Activated naive CD8-positive, alpha-beta T cell treated with anti-CD3 and anti-CD28 coated beads, Interleukin-2, amount 50 U/mL, for 24 hours (primary cell): ENCODE results near the gene PKN1.

ENCODE experiments used
- ATAC-seq: fragments of 150-1000 bp; cut with Tn5 transposase; one replicate; pipeline ENCODE4 v1.10.0; 2021
- DNase-seq: peaks from one replicate; pipeline ENCODE4 v3.0.0; 2021
- H3K27ac Mint-ChIP-seq: one replicate; pipeline ENCODE4 v1.8.0; 2021; ENCODE audit warnings: mild to moderate bottlenecking, mixed read lengths
- H3K27me3 Mint-ChIP-seq: one replicate; pipeline ENCODE4 v1.8.0; 2021; ENCODE audit warnings: mixed read lengths
- H3K36me3 Mint-ChIP-seq: one replicate; pipeline ENCODE4 v1.8.0; 2021; ENCODE audit warnings: low read depth, mixed read lengths
- H3K4me1 Mint-ChIP-seq: one replicate; pipeline ENCODE4 v1.8.0; 2021; ENCODE audit warnings: mixed read lengths
- H3K4me3 Mint-ChIP-seq: one replicate; pipeline ENCODE4 v1.8.0; 2021; ENCODE audit warnings: mild to moderate bottlenecking, moderate library complexity, mixed read lengths
- H3K9me3 Mint-ChIP-seq: one replicate; pipeline ENCODE4 v1.8.0; 2021; ENCODE audit warnings: mixed read lengths

PKN1 gene

DNA sequence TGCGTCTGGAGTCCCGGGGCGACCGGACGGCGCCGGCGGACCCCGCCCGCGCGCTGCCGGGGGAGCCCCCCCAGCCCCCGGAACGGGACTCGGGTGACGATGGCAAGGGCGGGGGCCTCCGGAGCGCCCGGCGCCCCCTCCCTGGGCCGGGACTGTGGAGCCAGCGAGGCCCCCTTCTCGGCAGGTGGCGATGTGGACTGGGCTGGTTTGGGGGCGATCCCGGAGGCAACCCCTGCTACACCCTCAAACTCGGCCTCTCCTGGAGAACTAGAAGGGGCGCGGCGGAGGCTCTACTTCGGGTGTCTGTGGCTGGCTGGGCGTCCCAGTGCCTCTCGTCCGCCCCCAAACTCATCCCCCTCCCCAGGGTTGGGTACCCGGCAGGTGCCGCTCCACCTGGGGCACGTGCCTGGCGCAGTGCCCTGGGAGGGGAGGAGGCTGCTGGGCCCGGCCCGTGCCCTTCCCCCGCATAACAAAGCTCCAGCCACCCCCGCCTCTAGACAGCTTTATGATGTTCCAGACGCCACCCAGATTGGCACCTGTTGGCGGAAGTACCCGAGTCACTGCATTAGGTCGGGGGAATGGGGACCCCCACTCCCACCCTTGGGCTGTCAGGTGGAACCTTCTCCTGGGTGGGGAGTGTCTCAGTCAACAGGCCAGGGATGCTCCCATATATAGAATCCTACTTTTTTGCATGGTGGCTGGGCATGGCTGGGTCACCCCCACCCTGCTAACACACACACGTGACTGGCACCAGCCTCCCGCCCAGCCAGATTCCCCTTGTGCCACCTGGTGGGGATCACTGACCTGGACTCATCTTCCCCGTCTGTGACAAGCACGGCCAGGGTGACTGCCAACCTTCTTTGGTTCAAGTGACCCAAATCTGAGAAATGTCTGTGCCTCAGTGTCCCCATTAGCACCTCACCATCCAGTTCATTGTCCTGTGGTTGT, 722 bp downstream of the PKN1 start:
- DNase-seq, result peak; percentile 47
- Mint-ChIP-seq H3K36me3 (no peaks in the 10 kb centered on the region), H3K4me1 (peaks cover 43% of the 10 kb centered on the region), H3K9me3 (no peaks in the 10 kb centered on the region), H3K4me3 (peak overlapping the region; percentile 80), H3K27ac (peak overlapping the region; percentile 81), H3K27me3 (peaks cover 4% of the 10 kb centered on the region)
- ATAC-seq, result peak; percentile 37

DNA sequence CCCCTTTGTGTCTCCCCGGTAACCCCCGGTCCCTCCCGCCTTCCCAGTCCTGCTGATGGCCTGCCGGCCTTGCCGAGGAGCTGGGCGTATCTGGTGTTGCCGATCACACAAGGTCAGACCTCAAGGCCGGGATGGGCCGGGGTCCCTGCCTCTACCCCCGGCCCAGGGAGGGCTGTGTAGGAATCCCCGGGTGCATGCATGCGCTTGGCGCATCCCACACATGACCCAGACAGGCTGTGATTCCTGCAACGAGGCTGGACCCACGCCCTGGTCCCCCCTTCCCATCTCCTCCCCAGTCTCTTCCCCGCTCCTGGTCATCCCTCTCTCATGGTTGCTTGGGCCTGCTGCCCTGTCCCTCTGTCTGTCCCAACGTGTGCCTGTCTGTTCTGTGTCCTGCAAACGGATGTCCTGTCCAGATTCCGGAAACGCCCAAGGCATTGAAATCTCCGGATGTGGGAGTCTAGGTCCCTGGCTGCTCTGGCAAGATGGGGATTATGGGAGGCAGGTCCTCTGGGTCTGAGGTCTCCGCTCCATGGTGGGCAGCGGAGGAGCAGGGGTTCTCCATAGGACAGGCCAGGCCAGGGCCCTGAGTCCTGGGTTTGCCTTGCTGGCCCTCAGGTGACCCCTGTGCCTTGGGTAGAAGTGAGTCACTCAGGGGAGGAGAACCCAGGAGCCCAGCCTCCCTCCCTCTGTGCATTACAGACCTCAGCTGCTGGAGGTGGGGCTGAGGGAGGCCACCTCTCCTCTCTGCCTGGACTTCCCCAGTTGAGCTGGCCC, 1.6 kb downstream of the PKN1 start:
- Mint-ChIP-seq H3K27me3 (peaks cover 4% of the 10 kb centered on the region), H3K4me1 (peaks cover 50% of the 10 kb centered on the region), H3K4me3 (peak overlapping the region; percentile 80), H3K36me3 (no peaks in the 10 kb centered on the region), H3K27ac (peak overlapping the region; percentile 81), H3K9me3 (no peaks in the 10 kb centered on the region)
- peak; percentile 60 for DNase-seq
- ATAC-seq, result peak; percentile 81

DNA sequence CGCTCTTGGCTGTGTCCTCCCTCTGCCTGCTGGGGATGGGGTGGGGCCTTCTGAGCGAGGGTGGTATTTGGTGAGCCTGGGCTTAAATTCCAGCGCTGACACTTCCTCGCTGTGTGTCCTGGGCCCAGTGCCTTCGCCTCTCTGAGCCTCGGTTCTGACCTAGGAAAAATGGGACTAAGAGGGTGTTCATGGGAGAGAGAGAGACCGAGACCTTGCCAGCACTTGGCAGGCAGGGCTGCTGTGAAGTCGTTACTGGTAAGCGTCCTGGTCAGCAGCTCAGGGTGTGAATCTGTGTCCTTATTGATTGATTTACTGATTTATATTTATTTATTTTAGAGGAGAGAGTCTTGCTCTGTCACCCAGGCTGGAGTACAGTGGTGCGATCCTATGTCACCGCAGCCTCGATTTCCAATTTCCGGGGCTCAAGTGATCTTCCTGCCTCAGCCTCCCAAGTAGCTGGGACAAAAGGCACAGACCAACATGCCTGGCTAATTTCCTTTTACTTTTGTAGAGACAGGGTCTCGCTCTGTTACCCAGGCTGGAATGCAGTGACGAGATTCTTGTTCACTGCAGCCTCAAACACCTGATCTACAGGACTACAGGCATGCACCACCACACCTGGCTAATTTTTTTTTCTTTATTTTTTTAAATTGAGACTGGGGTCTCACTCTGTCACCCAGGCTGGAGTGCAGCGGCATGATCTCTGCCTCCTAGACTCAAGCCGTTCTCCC, 2.4 kb downstream of the PKN1 start:
- Mint-ChIP-seq H3K4me1 (peaks cover 58% of the 10 kb centered on the region), H3K27me3 (peaks cover 4% of the 10 kb centered on the region), H3K36me3 (no peaks in the 10 kb centered on the region), H3K4me3 (peak overlapping the region; percentile 80), H3K9me3 (no peaks in the 10 kb centered on the region), H3K27ac (no peak overlapping the region)
- ATAC-seq, result no peak
- no peak for DNase-seq

DNA sequence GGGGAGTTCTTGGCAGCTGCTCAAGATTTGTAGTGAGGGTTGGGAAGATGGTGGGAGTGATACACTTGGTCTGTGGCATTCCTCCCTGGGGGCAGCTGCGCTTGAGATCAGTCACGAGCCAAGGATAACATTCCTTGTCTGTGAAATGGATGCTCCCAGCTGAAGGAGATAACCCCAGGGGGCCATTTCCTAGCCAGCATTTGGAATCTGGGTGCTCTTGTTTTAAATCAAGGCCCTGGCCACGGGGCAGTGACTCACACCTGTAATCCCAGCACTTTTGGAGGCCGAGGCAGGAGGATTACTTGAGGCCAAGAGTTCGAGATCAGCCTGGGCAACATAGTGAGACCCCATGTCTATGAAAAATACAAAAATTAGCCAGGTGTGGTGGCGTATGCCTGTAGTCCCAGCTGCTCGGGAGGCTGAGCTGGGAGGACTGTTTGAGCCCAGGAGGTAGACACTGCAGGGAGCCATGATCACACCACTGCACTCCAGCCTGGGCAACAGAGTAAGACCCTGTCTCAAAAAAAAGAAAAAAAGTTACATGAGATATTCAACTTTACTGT, 4.6 kb downstream of the PKN1 start:
- no peaks in the 10 kb centered on the region for H3K9me3 Mint-ChIP-seq
- no peak for ATAC-seq
- H3K4me1 Mint-ChIP-seq, result peaks cover 50% of the 10 kb centered on the region
- H3K27me3 Mint-ChIP-seq, result no peaks in the 10 kb centered on the region
- no peak overlapping the region for H3K4me3 Mint-ChIP-seq
- no peak for DNase-seq
- H3K36me3 Mint-ChIP-seq, result peaks cover under 1% of the 10 kb centered on the region
- H3K27ac Mint-ChIP-seq, result peak overlapping the region; percentile 35

DNA sequence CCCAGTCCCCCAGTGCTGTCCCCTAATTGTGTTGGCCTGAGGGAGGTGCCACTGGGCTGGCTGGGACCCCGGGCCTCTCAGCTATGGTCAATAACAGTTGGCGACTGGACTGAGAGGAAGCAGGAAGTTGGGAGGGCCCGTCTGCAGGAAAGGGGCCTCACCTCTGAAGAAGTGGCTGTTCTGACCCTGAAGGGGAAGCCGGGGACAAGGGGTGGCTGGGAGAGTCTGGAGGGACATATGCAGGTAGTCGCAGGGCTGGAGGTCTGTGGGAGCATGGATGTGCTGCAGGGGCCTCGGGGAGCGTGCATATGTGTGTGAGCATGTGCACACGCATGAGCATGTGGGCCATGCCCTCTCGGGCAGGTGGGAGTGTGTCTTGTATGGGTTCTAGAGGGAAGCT, 5.9 kb downstream of the PKN1 start:
- Mint-ChIP-seq H3K36me3 (peaks cover 10% of the 10 kb centered on the region), H3K9me3 (no peaks in the 10 kb centered on the region), H3K4me3 (peak overlapping the region; percentile 84), H3K4me1 (peaks cover 50% of the 10 kb centered on the region), H3K27me3 (no peaks in the 10 kb centered on the region), H3K27ac (peak overlapping the region; percentile 69)
- DNase-seq (no peak), ATAC-seq (no peak)

DNA sequence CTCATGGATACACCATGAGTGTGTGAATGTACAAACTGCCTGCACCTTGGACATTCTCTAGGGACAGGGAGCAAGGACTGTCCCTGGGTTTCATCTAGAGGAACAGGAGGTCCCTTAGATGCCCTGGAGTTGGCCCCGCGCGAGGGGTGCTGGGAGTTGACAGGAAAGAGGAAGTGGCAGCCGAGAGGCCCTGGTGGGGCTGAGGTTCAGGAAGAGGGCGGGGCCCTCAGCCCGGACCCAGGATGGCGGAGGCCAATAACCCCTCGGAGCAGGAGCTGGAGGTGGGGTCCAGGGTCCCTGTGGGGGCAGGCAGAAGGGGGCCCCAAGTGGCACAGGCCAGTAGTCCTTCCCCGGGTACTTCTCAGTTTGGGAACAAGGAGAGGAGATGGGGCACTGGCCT, 6.9 kb downstream of the PKN1 start:
- H3K27ac Mint-ChIP-seq, result peak overlapping the region; percentile 88
- peak; percentile 91 for ATAC-seq
- DNase-seq, result peak; percentile 85

DNA sequence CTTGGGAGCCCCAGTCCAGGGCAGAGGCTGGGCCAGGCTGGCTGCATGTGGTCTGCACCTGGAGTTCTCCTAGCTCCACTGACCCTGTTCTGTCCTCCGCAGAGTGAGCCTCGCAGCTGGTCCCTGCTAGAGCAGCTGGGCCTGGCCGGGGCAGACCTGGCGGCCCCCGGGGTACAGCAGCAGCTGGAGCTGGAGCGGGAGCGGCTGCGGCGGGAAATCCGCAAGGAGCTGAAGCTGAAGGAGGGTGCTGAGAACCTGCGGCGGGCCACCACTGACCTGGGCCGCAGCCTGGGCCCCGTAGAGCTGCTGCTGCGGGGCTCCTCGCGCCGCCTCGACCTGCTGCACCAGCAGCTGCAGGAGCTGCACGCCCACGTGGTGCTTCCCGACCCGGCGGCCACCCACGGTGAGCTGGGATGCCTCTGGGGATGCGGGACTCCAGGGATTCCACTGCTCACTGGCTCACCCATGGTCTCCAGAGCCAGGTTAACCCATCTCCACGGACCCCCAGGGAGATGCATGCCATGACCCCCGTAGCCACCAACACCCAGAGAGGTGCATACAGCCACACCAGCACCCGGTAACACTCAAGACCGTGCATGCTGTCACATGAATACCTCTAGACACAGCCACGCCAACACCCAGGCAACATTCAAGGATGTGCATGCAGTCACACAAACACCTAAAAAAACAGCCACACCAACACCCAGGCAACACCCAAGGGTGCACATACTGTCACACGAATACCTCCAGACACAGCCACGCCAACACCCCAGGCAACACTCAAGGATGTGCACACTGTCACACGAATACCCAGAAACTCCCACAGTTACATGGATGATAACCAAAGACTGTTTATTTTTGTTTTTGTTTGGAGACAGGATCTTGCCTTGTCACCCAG, 8.2 kb downstream of the PKN1 start:
- H3K9me3 Mint-ChIP-seq, result no peaks in the 10 kb centered on the region
- ATAC-seq, result no peak
- H3K4me3 Mint-ChIP-seq, result peak overlapping the region; percentile 2
- H3K4me1 Mint-ChIP-seq, result peaks cover 35% of the 10 kb centered on the region
- H3K36me3 Mint-ChIP-seq, result peaks cover 21% of the 10 kb centered on the region
- no peak for DNase-seq
- peak overlapping the region; percentile 88 for H3K27ac Mint-ChIP-seq
- no peaks in the 10 kb centered on the region for H3K27me3 Mint-ChIP-seq

More for the DNA sequence above, 6.9 kb downstream of the PKN1 start:
- no peaks in the 10 kb centered on the region for H3K9me3 Mint-ChIP-seq
- H3K4me1 Mint-ChIP-seq, result peaks cover 39% of the 10 kb centered on the region
- H3K36me3 Mint-ChIP-seq, result peaks cover 17% of the 10 kb centered on the region
- H3K27me3 Mint-ChIP-seq, result no peaks in the 10 kb centered on the region
- peak overlapping the region; percentile 84 for H3K4me3 Mint-ChIP-seq

DNA sequence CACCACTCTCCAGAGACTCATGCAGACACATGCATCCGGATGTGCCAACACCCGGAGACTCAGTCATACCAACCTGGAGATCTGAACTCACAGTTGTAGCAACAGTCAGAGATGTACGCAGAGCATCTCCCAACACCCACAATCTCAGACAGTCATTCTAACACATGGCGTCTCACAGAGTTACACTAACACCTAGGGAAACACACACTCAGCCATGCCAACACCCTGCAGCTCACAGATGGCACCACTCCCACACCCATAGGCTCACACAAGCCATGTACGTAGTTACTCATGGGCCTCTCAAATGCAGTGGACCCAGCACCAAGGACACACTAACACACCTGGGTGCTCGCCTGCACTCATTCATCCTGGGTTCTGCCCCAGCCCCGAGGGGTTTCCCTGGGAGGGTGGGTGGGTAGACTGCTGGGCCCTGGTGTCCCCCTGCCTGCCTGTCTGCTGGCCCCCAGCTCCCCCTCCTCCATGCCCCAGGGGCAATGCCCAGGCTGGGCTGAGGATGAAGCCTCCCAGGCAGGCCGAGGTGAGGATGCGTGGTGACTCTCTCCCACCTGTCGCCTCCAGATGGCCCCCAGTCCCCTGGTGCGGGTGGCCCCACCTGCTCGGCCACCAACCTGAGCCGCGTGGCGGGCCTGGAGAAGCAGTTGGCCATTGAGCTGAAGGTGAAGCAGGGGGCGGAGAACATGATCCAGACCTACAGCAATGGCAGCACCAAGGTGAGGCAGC, 10.0 kb downstream of the PKN1 start:
- Mint-ChIP-seq H3K36me3 (peaks cover 31% of the 10 kb centered on the region), H3K4me1 (peaks cover 31% of the 10 kb centered on the region), H3K27me3 (no peaks in the 10 kb centered on the region), H3K9me3 (no peaks in the 10 kb centered on the region), H3K27ac (no peak overlapping the region), H3K4me3 (no peak overlapping the region)
- DNase-seq (no peak), ATAC-seq (no peak)

DNA sequence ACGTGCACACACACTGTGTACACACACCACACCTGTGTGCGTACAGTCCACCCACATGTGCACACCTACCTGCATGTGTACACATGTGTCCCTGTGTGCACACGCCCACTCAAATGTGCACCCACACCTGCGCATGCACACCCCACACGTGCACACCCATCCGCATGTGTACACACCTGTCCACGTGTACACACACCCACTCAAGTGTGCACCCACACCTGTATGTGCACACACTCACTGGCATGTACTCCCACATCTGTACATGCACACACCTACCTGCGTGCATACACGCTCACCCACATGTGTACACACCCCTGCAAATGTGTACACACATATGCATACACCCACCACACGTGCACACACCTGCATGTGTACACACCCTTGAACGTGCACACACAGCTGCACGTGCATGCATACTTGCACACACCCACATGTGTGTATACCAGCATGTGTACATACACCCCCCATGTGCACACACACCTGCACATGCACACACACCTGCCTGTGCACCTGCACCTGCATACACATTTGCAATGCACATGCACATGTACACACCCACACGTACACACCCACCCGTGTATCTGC, 10.6 kb downstream of the PKN1 start:
- no peaks in the 10 kb centered on the region for H3K27me3 Mint-ChIP-seq
- ATAC-seq, result no peak
- no peak overlapping the region for H3K4me3 Mint-ChIP-seq
- H3K9me3 Mint-ChIP-seq, result no peaks in the 10 kb centered on the region
- H3K4me1 Mint-ChIP-seq, result peaks cover 26% of the 10 kb centered on the region
- no peak overlapping the region for H3K27ac Mint-ChIP-seq
- DNase-seq, result no peak
- peaks cover 34% of the 10 kb centered on the region for H3K36me3 Mint-ChIP-seq

DNA sequence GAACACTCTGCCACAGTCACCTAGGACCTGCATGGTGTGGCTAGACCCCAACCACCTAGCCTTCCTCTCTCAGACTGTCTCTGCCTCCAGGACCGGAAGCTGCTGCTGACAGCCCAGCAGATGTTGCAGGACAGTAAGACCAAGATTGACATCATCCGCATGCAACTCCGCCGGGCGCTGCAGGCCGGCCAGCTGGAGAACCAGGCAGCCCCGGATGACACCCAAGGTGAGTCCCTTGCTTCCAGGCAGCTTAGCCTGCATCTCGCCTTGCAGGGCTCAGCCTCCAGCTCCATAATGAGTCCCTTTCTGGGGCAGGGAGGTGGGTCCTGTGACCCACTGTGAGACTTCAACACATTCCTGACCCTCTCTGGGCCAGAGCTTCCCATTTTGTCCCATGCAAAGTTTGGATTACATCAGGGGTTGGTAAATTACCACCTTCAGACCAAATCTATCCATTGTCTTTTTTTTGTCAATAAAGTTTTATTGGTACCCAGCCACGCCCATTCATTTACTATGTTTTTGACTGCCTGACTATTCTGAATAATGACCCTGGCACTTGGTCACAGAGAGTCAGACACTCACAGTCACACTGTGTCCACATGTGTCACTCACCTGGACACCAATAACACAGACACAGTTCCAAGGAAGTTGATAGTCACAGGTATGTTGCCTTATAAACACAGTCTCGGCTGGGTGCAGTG, 13.4 kb downstream of the PKN1 start:
- Mint-ChIP-seq H3K4me1 (peaks cover 7% of the 10 kb centered on the region), H3K9me3 (no peaks in the 10 kb centered on the region), H3K36me3 (peaks cover 49% of the 10 kb centered on the region), H3K27ac (no peak overlapping the region), H3K4me3 (no peak overlapping the region), H3K27me3 (no peaks in the 10 kb centered on the region)
- no peak for ATAC-seq
- DNase-seq, result no peak

DNA sequence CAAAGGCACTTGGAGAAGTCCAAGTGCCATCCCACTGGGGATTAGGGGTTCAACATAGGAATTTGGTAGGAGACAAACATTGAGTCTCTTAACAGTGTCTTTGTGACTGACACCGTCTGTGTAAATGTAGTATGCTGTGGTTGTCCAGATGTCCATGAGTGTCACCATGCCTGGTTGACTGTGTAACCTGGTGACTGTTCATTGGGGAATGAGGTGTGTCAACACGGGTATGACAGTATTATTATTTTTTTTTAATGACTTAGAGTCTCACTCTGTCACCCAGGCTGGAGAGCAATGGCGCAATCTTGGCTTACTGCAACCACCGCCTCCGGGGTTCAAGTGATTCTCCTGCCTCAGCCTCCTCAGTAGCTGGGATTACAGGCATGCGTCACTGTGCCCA, 16.2 kb downstream of the PKN1 start:
- peaks cover 1% of the 10 kb centered on the region for H3K4me1 Mint-ChIP-seq
- H3K9me3 Mint-ChIP-seq, result no peaks in the 10 kb centered on the region
- H3K27ac Mint-ChIP-seq, result no peak overlapping the region
- no peak for DNase-seq
- no peak for ATAC-seq
- H3K27me3 Mint-ChIP-seq, result no peaks in the 10 kb centered on the region
- peaks cover 42% of the 10 kb centered on the region for H3K36me3 Mint-ChIP-seq
- H3K4me3 Mint-ChIP-seq, result no peak overlapping the region

DNA sequence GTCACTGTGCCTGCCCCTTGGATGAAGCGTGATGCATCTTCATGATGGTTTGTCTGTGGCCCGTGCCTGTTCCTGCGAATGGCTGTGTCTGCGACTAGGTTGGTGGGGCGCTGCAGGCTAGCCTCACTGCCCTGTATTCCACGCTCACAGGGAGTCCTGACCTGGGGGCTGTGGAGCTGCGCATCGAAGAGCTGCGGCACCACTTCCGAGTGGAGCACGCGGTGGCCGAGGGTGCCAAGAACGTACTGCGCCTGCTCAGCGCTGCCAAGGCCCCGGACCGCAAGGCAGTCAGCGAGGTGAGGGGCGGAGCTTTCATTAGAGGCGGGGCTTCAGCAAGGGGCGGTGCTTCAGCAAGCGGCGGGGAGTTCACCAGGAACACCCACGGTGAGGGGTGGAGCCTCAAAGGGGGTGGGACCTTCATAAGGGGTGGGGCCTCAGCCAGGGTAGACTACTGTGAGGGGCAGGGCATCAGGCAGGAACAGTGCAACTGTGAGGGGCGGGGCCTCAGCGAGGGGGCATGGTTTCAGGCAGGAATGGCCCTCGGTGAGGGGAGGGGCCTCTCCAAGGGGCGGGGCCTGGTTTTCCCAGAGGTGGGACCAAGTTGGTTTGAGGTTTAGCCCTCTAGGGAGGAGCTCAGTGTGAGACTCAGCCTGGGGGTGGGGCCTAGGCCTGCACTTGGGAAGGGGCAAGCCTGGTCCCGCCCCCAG, 17.2 kb downstream of the PKN1 start:
- Mint-ChIP-seq H3K27ac (no peak overlapping the region), H3K9me3 (no peaks in the 10 kb centered on the region), H3K4me3 (no peak overlapping the region), H3K27me3 (no peaks in the 10 kb centered on the region), H3K36me3 (peaks cover 40% of the 10 kb centered on the region), H3K4me1 (peaks cover 1% of the 10 kb centered on the region)
- ATAC-seq (peak; percentile 67), DNase-seq (peak; percentile 80)
